Lung (tissue), 12 donors: ENCODE measurements around the gene FAM53A. TPM values are rescaled to one million over a fixed set of nuclear protein-coding genes. Genes with fewer than 3 reads are reported as not detected.

Experiments
- ATAC-seq: fragments of 200-7000 bp; cut with Tn5 transposase; one replicate; pipeline ENCODE4 v1.9.1; 2020; ENCODE audit warnings: moderate number of reproducible peaks; ENCODE audit not compliant: insufficient read depth, low FRiP score
- DNase-seq, 3 donors: peaks; one replicate each; pipeline ENCODE4 v3.0.0-alpha.2; 2013 to 2017
- H3K27ac ChIP-seq, 2 donors: one replicate each; pipeline ENCODE4 v1.5.1; 2013; ENCODE audit warnings: mild to moderate bottlenecking in 2 of 2, moderate library complexity in 2 of 2, control low read depth in 1 of 2, inconsistent platforms in 1 of 2, low read depth in 1 of 2, low read length in 1 of 2
- H3K27me3 ChIP-seq, 3 donors: one replicate each; pipeline ENCODE4 v1.5.1; 2013; ENCODE audit warnings: low read length in 2 of 3; ENCODE audit not compliant: control insufficient read depth in 3 of 3, insufficient read depth in 3 of 3
- H3K36me3 ChIP-seq, 4 donors: one replicate each; pipeline ENCODE4 v1.5.1; 2013; ENCODE audit warnings: low read length in 4 of 4, mild to moderate bottlenecking in 1 of 4, moderate library complexity in 1 of 4; ENCODE audit not compliant: control insufficient read depth in 4 of 4, insufficient read depth in 4 of 4
- H3K4me1 ChIP-seq, 5 donors: one replicate each; pipeline ENCODE4 v1.5.1; 2013; ENCODE audit warnings: low read length in 5 of 5, mild to moderate bottlenecking in 2 of 5, moderate library complexity in 1 of 5; ENCODE audit not compliant: control insufficient read depth in 5 of 5, insufficient read depth in 5 of 5
- H3K4me3 ChIP-seq: one replicate; pipeline ENCODE4 v1.5.1; 2013; ENCODE audit warnings: mild to moderate bottlenecking, control low read depth, moderate library complexity
- H3K9ac ChIP-seq, 2 donors: one replicate each; pipeline ENCODE4 v1.5.1; 2013; ENCODE audit warnings: low read length in 2 of 2, control low read depth in 1 of 2; ENCODE audit not compliant: insufficient read depth in 1 of 2
- H3K9me3 ChIP-seq, 4 donors: one replicate each; pipeline ENCODE4 v1.5.1; 2013; ENCODE audit warnings: low read length in 3 of 4, mild to moderate bottlenecking in 1 of 4, moderate library complexity in 1 of 4; ENCODE audit not compliant: control insufficient read depth in 4 of 4, insufficient read depth in 3 of 4
- CTCF ChIP-seq: IDR thresholded peaks from 2 replicates; pipeline ENCODE4 v1.5.1; 2012; ENCODE audit warnings: mild to moderate bottlenecking; ENCODE audit errors: control extremely low read depth, extremely low read depth
- WGBS, 2 donors: extraction: QIAGEN DNeasy Blood & Tissue Kit; methylation state at CpG; one replicate each; pipeline ENCODE4 v1.1.7; 2013; 5-methylcytosine and 5-hydroxymethylcytosine counted together
- polyA plus RNA-seq, 2 donors: library from polyadenylated mRNA; stranded (reverse); fragments of 200-250 nt; gene quantifications; one replicate each; pipeline ENCODE4 v1.2.1, GENCODE V29; 2013
- total RNA-seq, 2 donors: library from RNA; depleted of rRNA in 1 of 2; stranded (reverse); fragments of >200 nt in 1 of 2; gene quantifications; one replicate each; pipeline ENCODE4 v1.2.1, GENCODE V29; 2014 to 2021
- donor health status: control.
- donor health status: control.
- donor health status: Bipolar disorder and iron deficiency.
- donor health status: healthy.
- donor health status: DM: yes; HTN: yes; CAD: no.

Gene FAM53A
- total and polyA plus RNA-seq, 4 donors, result 1.4 to 2.8 (median 2.2) TPM

- Histone ChIP-seq H3K4me3 (no peak overlapping the region), H3K27ac (no peak overlapping the region), H3K9ac (no peak overlapping the region), H3K27me3 (no peaks in the 10 kb centered on the region), H3K36me3 (peaks cover 0 to 2% (median 0%) of the 10 kb centered on the region in 4 donors), H3K9me3 (no peaks in the 10 kb centered on the region), H3K4me1 (no peaks in the 10 kb centered on the region)
- ATAC-seq (no peak), DNase-seq (no peak)
- WGBS, 2 donors, result 64 to 80% methylated on average over 12 of the region's 12 CpGs
- TF ChIP-seq CTCF, result no peak
Measured at GRCh38 chr4:1666391-1666790, 17.7 kb downstream of the FAM53A start.

- TF ChIP-seq CTCF, result no peak
- H3K9ac ChIP-seq, result no peak overlapping the region
- DNase-seq, result no peak
- no peaks in the 10 kb centered on the region for H3K4me1 ChIP-seq
- no peak overlapping the region for H3K4me3 ChIP-seq
- 87 to 90% methylated on average over 8 of the region's 8 CpGs for WGBS, 2 donors
- H3K36me3 ChIP-seq, result peaks cover 0 to 2% (median 0%) of the 10 kb centered on the region in 4 donors
- no peak for ATAC-seq
- no peaks in the 10 kb centered on the region for H3K9me3 ChIP-seq
- no peak overlapping the region for H3K27ac ChIP-seq
- no peaks in the 10 kb centered on the region for H3K27me3 ChIP-seq
Measured at GRCh38 chr4:1664141-1664540, 20.0 kb downstream of the FAM53A start.

GRCh38 chr4:1663549-1663948 is 20.6 kb downstream of the FAM53A start:
- ATAC-seq (no peak), DNase-seq (no peak)
- H3K36me3 ChIP-seq, result peaks cover 0 to 2% (median 0%) of the 10 kb centered on the region in 4 donors
- H3K9ac ChIP-seq, result no peak overlapping the region
- H3K4me1 ChIP-seq, result no peaks in the 10 kb centered on the region
- H3K4me3 ChIP-seq, result no peak overlapping the region
- WGBS, 2 donors, result 96 to 99% methylated on average over 5 of the region's 5 CpGs
- no peaks in the 10 kb centered on the region for H3K27me3 ChIP-seq
- H3K9me3 ChIP-seq, result no peaks in the 10 kb centered on the region
- no peak overlapping the region for H3K27ac ChIP-seq
- TF ChIP-seq CTCF, result no peak

GRCh38 chr4:1661695-1662094 is 22.4 kb downstream of the FAM53A start:
- no peak overlapping the region for H3K27ac ChIP-seq
- no peaks in the 10 kb centered on the region for H3K27me3 ChIP-seq
- no peak overlapping the region for H3K9ac ChIP-seq
- H3K4me1 ChIP-seq, result no peaks in the 10 kb centered on the region
- no peak for TF ChIP-seq CTCF
- H3K36me3 ChIP-seq, result peaks cover 0 to 3% (median 0%) of the 10 kb centered on the region in 4 donors
- no peak overlapping the region for H3K4me3 ChIP-seq
- WGBS, 2 donors, result 93% methylated on average over 14 of the region's 14 CpGs
- no peaks in the 10 kb centered on the region for H3K9me3 ChIP-seq
- no peak for ATAC-seq
- no peak for DNase-seq
